SJSA1 (cell line): ENCODE results near the gene ASB16. TPM values are rescaled to one million over a fixed set of nuclear protein-coding genes. Genes with fewer than 3 reads are reported as not detected.
A peak's percentile ranks its signal among the peaks of the same experiment; 100 is the strongest.
"Not testable (repeated sequence)": the region's sequence is repeated elsewhere in the genome, so short reads cannot be mapped to it uniquely, and the experiment has no call there.

Source experiments
- DNase-seq, 2 experiments: peaks; one replicate each; pipeline ENCODE4 v3.0.0-alpha.2; 2015 to 2020; ENCODE audit warnings: low spot score in 2 of 2, low read depth in 1 of 2
- H3K27ac ChIP-seq: fragments of 250-450 bp; sonication (Bioruptor Pico); 2 replicates; pipeline ENCODE4 v1.5.1; 2020; ENCODE audit warnings: mild to moderate bottlenecking, moderate library complexity
- H3K27me3 ChIP-seq: fragments of 250-450 bp; sonication (Bioruptor Pico); replicated peaks from 2 replicates; pipeline ENCODE4 v1.5.1; 2020; ENCODE audit warnings: mild to moderate bottlenecking, moderate library complexity
- H3K36me3 ChIP-seq: fragments of 250-450 bp; sonication (Bioruptor Pico); 2 replicates; pipeline ENCODE4 v1.5.1; 2020; ENCODE audit warnings: mild to moderate bottlenecking
- H3K4me1 ChIP-seq: fragments of 250-450 bp; sonication (Bioruptor Pico); replicated peaks from 2 replicates; pipeline ENCODE4 v1.6.1; 2021; ENCODE audit warnings: mild to moderate bottlenecking
- H3K4me3 ChIP-seq: fragments of 250-450 bp; sonication (Bioruptor Pico); 2 replicates; pipeline ENCODE4 v1.5.1; 2020; ENCODE audit warnings: mild to moderate bottlenecking
- H3K9me3 ChIP-seq: fragments of 250-450 bp; sonication (Bioruptor Pico); replicated peaks from 2 replicates; pipeline ENCODE4 v1.5.1; 2020; ENCODE audit warnings: mild to moderate bottlenecking
- total RNA-seq: library from RNA; depleted of rRNA; stranded (reverse); fragments of >200 nt; shearing (Covaris generic); gene quantifications from 2 replicates; pipeline ENCODE4 v1.2.3, GENCODE V29; 2014

The ASB16 gene
- total RNA-seq, 1 experiment from 2014 or later, result not detected

- no peaks in the 10 kb centered on the region for H3K36me3 ChIP-seq
- no peak overlapping the region for H3K27ac ChIP-seq
- DNase-seq, result no peak
- H3K9me3 ChIP-seq, result no peaks in the 10 kb centered on the region
- no peak overlapping the region for H3K4me3 ChIP-seq
- H3K4me1 ChIP-seq, result peaks cover 26% of the 10 kb centered on the region
- H3K27me3 ChIP-seq, result no peaks in the 10 kb centered on the region
These were observed 35.5 kb upstream of the ASB16 start for GRCh38 chr17:44134752-44135568.

DNA sequence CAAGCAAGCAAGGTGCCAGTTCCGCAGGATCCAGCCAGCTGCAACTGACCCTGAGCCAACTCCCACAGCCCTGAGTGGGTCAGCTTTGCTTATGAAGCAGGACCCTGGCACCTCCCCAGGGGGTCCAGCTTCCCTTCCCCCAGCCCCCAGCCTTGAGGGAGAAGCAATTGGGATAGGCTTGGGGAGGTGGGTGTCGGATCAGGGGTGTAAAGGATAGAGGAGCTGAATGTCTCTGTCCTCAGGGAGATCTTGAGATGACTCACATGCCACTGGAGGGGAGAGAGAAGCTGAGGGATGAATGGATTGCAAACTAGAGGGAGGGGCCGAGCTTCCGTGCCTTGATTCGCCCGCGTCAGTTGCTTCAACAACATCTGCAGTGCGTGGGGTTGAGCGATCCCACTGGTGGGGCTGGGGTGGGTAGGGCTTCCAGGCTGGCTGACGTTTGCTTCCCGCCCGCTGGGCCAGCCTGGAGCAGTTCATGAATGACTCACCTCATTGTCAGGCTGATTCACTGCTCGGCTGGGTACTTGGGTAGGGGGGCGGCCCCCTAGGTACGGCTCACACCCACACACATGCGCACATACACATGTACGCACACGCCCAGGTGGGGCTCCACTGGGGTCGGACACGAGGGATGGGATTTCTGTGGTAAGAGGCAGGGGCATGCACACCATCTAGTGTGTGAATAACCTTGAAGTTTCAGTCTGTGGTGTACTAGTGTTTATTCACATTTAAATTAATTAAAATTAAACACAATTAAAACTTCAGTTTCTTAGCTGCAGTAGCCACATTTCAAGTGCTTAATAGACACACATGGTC, 32.4 kb upstream of the ASB16 start:
- peak overlapping the region; percentile 4 for H3K4me3 ChIP-seq
- no peaks in the 10 kb centered on the region for H3K9me3 ChIP-seq
- DNase-seq, result peak; percentile 99 to 100
- H3K4me1 ChIP-seq, result peaks cover 30% of the 10 kb centered on the region
- H3K36me3 ChIP-seq, result peaks cover 3% of the 10 kb centered on the region
- no peaks in the 10 kb centered on the region for H3K27me3 ChIP-seq
- H3K27ac ChIP-seq, result peak overlapping the region; percentile 63

DNA sequence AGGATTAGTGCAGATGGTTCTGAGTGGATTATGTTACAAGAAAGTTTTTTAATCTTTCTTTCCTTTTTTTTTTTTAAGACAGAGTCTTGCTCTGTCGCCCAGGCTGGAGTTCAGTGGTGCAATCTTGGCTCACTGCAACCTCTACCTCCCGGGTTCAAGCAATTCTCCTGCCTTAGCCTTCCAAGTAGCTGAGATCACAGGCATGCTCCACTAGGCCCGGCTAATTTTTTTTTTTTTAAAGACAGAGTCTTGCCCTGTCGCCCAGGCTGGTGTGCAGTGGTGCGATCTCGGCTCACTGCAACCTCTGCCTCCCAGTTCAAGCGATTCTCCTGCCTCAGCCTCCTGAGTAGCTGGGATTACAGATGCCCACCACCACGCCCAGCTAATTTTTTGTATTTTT, 26.6 kb upstream of the ASB16 start:
- H3K4me1 ChIP-seq, result peaks cover 34% of the 10 kb centered on the region
- not testable (repeated sequence) for H3K27me3 ChIP-seq, H3K9me3 ChIP-seq, H3K4me3 ChIP-seq, DNase-seq, H3K27ac ChIP-seq
- H3K36me3 ChIP-seq, result peaks cover 46% of the 10 kb centered on the region

DNA sequence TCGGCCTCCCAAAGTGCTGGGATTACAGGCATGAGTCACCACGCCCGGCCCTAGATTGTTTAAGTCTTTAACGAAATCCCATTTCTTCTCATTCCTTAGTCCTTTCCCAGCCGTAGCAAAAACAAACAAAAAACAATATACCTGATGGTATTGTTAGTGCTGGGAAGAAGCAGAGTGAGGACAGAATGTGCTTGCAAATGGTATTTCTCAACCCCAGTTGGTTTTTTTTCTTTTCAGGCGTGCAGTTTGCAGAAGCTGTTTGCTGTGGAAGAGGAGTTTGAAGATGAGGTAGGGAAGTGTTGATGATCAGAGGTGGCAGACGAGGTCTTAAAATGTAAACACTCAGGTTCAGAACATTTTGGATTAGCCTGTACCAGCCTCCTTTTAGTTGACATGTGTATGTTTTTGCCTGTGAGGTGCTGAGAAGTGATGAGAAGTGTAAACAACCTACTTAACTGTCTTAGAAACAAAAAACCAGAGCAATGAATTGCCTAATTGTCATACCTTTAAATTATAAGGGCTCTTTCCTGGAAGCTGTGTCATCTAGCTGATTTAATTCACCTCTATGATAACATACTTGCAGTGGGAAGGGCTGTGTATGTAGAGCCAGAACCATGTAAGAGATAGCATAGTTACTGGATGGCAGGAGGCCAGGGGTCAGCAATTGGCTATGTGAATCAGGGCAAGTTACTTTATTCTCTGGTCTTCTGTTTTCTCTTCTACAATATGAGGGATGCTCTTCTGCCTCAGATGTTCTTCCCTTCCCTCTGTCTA, 25.4 kb upstream of the ASB16 start:
- peak in 1 of 2 experiments; percentile 68 for DNase-seq
- no peaks in the 10 kb centered on the region for H3K9me3 ChIP-seq
- peak overlapping the region; percentile 45 for H3K27ac ChIP-seq
- no peaks in the 10 kb centered on the region for H3K27me3 ChIP-seq
- peaks cover 58% of the 10 kb centered on the region for H3K36me3 ChIP-seq
- no peak overlapping the region for H3K4me3 ChIP-seq
- peaks cover 31% of the 10 kb centered on the region for H3K4me1 ChIP-seq

GRCh38 chr17:44146375-44147346, 23.8 kb upstream of the ASB16 start:
- H3K36me3 ChIP-seq, result peaks cover 72% of the 10 kb centered on the region
- DNase-seq, result no peak
- no peak overlapping the region for H3K4me3 ChIP-seq
- H3K9me3 ChIP-seq, result no peaks in the 10 kb centered on the region
- peaks cover 28% of the 10 kb centered on the region for H3K4me1 ChIP-seq
- H3K27ac ChIP-seq, result no peak overlapping the region
- H3K27me3 ChIP-seq, result no peaks in the 10 kb centered on the region

DNA sequence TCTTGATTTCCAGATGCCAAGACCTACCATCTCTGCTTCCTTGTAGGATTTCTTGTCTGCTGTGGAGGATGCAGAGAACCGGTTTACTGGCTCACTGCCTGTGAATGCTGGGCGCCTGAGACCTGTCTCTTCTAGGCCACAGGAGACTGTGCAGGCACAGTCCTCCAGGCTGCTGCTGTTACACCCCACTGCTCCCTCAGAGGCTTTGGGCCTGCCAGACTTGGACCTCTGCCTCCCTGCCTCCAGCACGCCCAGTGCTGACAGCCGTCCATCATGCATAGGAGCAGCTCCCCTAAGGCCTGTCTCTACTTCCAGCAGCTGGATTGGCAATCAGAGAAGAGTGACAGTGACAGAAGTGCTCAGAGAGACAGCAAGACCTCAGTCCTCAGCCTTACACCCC, 22.7 kb upstream of the ASB16 start:
- Histone ChIP-seq H3K27ac (no peak overlapping the region), H3K4me3 (no peak overlapping the region), H3K4me1 (peaks cover 24% of the 10 kb centered on the region), H3K27me3 (no peaks in the 10 kb centered on the region), H3K36me3 (peaks cover 79% of the 10 kb centered on the region), H3K9me3 (no peaks in the 10 kb centered on the region)
- DNase-seq, result no peak

- peaks cover 91% of the 10 kb centered on the region for H3K36me3 ChIP-seq
- not testable (repeated sequence) for DNase-seq, H3K4me3 ChIP-seq, H3K9me3 ChIP-seq, H3K27me3 ChIP-seq, H3K27ac ChIP-seq
- H3K4me1 ChIP-seq, result peaks cover 19% of the 10 kb centered on the region
These were observed 21.4 kb upstream of the ASB16 start for GRCh38 chr17:44149066-44149465.

- no peak for DNase-seq
- H3K27ac ChIP-seq, result no peak overlapping the region
- H3K9me3 ChIP-seq, result no peaks in the 10 kb centered on the region
- peaks cover 95% of the 10 kb centered on the region for H3K36me3 ChIP-seq
- H3K4me1 ChIP-seq, result peaks cover 11% of the 10 kb centered on the region
- H3K27me3 ChIP-seq, result no peaks in the 10 kb centered on the region
- no peak overlapping the region for H3K4me3 ChIP-seq
These were observed 20.7 kb upstream of the ASB16 start for GRCh38 chr17:44149750-44150329.

DNA sequence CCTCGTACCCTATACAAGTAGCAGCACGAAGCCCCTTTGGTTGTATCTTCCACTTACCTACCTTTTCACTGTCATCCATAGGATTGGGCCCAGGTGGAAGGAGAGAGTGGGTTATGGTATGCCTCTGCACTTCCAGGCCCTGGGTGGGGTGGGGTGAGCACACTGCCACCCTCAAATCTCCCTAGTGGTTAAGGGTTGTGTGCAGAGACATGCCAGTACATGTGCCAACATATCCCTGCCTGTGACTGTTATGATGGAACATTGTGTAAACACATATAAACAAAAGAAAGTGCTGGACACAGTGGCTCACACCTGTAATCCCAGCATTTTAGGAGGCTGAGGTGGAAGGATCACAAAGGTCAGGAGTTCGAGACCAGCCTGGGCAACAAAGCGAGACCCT, 17.6 kb upstream of the ASB16 start:
- Histone ChIP-seq H3K36me3 (peaks cover 93% of the 10 kb centered on the region), H3K4me1 (no peaks in the 10 kb centered on the region), H3K4me3 (no peak overlapping the region), H3K27ac (no peak overlapping the region), H3K9me3 (no peaks in the 10 kb centered on the region), H3K27me3 (no peaks in the 10 kb centered on the region)
- no peak for DNase-seq

- Histone ChIP-seq H3K27me3 (no peaks in the 10 kb centered on the region), H3K9me3 (no peaks in the 10 kb centered on the region), H3K36me3 (peaks cover 93% of the 10 kb centered on the region), H3K4me1 (peaks cover 7% of the 10 kb centered on the region), H3K27ac (no peak overlapping the region), H3K4me3 (no peak overlapping the region)
- DNase-seq, result no peak
These were observed 15.0 kb upstream of the ASB16 start for GRCh38 chr17:44155488-44155887.

DNA sequence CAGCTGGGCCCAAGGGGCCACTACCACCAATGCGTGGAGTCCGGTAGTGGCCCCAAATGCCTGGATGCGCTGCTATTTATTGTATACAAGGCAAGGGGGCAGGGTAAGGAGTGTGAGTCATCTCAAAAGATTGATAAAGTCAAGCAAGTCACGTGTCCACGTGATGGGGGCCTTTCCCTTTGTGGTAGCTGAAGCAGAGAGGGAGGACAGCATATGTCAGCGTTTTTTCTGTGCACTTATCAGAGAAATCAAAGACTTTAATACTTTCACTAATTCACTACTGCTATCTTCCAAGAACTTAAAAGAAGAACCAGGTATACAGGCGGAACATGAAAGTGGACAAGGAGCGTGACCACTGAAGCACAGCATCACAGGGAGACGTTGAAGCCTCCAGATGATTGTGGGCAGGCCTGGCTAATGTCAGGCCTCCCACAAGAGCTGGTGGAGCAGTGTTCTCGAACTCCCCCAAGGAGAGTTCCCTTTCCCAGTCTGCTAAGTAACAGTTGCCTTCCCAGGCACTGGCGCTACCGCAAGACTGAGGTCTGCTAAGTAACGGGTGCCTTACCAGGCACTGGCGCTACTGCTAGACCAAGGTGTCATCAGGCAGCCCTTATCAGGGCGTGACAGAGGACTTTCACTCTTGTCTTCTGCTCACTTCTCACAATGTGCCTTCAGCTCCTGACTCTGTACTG, 10.8 kb upstream of the ASB16 start:
- peak in 1 of 2 experiments; percentile 31 for DNase-seq
- Histone ChIP-seq H3K36me3 (peaks cover 76% of the 10 kb centered on the region), H3K4me1 (peaks cover 7% of the 10 kb centered on the region)

DNA sequence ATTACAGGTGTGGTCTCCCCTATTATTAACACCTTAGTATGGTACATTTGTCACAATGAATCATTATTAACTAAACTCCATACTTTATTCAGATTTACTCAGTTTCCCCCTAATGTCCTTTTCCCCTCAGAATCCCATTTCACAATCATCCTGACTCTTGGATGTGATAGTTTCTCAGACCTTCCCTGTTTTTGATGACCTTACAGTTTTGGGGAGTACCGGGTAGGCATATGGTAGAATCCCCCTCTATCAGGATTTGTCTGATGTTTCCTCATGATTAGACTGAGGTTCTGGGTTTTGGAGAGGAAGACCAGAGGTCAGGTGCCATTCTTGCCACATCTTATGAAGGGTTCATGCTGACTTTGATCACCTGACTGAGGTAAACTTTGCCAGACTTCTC, 6.0 kb upstream of the ASB16 start:
- H3K27ac ChIP-seq, result no peak overlapping the region
- DNase-seq, result no peak
- H3K4me1 ChIP-seq, result peaks cover 8% of the 10 kb centered on the region
- H3K36me3 ChIP-seq, result peaks cover 32% of the 10 kb centered on the region
- no peaks in the 10 kb centered on the region for H3K9me3 ChIP-seq
- no peaks in the 10 kb centered on the region for H3K27me3 ChIP-seq
- no peak overlapping the region for H3K4me3 ChIP-seq

More for the DNA sequence above, 10.8 kb upstream of the ASB16 start:
- H3K9me3 ChIP-seq, result no peaks in the 10 kb centered on the region
- H3K4me3 ChIP-seq, result no peak overlapping the region
- no peak overlapping the region for H3K27ac ChIP-seq
- no peaks in the 10 kb centered on the region for H3K27me3 ChIP-seq
